ENCODE results near the gene CLEC16A. TPM values are rescaled to one million over a fixed set of nuclear protein-coding genes. Genes with fewer than 3 reads are reported as not detected.
A peak's percentile ranks its signal among the peaks of the same experiment; 100 is the strongest.

The CLEC16A gene
- total and polyA plus RNA-seq, 9 of the 15 experiments (the other 6 are each of a cell fraction or from before 2014, with no cell fraction given), result 1.00 to 22.3 (median 10.0) TPM

DNA sequence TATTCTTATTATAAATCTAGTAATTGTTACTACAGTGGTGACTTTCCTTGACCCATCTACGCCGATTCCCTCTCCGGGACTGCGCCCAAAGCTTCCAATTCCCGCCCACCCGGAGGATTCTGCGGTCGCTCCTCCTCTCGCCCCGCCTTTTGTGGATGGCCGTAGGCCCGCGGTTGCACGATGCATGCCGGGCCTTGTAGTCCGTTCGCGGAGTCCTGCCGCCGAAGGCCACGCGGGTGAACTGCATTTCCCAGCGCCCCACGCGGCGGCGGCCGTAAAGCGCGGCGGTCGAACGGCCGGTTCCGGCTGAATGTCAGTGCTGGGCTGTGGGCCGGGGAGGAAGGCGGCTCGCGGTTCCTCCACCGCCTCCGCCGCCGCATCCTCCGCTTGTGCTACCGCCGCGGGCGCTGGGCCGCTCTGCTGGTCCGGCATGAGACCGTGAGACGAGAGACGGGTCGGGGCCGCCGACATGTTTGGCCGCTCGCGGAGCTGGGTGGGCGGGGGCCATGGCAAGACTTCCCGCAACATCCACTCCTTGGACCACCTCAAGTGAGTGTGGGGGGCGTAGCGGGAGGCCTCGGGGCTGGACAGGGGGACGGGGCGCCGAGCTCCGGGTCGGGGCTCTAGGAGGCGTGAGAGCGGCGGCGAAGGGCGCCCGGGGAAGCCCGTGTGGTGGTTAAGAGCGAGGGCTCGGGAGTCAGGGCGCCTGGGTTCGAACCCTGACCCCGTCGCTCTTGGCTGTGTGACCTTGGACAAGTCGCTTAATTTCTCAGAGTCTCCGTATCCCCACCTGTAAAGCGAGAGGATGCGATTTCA, at the start of gene CLEC16A (continued):
- TF ChIP-seq, protein P1, sequence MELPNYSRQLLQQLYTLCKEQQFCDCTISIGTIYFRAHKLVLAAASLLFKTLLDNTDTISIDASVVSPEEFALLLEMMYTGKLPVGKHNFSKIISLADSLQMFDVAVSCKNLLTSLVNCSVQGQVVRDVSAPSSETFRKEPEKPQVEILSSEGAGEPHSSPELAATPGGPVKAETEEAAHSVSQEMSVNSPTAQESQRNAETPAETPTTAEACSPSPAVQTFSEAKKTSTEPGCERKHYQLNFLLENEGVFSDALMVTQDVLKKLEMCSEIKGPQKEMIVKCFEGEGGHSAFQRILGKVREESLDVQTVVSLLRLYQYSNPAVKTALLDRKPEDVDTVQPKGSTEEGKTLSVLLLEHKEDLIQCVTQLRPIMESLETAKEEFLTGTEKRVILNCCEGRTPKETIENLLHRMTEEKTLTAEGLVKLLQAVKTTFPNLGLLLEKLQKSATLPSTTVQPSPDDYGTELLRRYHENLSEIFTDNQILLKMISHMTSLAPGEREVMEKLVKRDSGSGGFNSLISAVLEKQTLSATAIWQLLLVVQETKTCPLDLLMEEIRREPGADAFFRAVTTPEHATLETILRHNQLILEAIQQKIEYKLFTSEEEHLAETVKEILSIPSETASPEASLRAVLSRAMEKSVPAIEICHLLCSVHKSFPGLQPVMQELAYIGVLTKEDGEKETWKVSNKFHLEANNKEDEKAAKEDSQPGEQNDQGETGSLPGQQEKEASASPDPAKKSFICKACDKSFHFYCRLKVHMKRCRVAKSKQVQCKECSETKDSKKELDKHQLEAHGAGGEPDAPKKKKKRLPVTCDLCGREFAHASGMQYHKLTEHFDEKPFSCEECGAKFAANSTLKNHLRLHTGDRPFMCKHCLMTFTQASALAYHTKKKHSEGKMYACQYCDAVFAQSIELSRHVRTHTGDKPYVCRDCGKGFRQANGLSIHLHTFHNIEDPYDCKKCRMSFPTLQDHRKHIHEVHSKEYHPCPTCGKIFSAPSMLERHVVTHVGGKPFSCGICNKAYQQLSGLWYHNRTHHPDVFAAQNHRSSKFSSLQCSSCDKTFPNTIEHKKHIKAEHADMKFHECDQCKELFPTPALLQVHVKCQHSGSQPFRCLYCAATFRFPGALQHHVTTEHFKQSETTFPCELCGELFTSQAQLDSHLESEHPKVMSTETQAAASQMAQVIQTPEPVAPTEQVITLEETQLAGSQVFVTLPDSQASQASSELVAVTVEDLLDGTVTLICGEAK (IDR thresholded peaks at IDR 0.05), result peak; percentile 88
- TF ChIP-seq, protein P1 (CRISPR knock-in tag; IDR thresholded peaks at IDR 0.05), result no peak
- TF ChIP-seq RUNX1 (IDR thresholded peaks at IDR 0.05; ENCODE audit: low read depth) (0 out of 2 replicates have a peak, but pooled peaks have one; percentile 44), ZBTB7A (IDR thresholded peaks at IDR 0.05; ENCODE audit: borderline replicate concordance, control insufficient read depth, low read depth, low read length) (peak; percentile 75; the same call in 1 of the 2 replicates), TEAD1 (CRISPR knock-in tag; IDR thresholded peaks at IDR 0.05) (peak; percentile 73 to 80; a peak in 3 of 4 replicates), TAF7 (tag; IDR thresholded peaks at IDR 0.05) (no peak)
- TF ChIP-seq, protein P2, sequence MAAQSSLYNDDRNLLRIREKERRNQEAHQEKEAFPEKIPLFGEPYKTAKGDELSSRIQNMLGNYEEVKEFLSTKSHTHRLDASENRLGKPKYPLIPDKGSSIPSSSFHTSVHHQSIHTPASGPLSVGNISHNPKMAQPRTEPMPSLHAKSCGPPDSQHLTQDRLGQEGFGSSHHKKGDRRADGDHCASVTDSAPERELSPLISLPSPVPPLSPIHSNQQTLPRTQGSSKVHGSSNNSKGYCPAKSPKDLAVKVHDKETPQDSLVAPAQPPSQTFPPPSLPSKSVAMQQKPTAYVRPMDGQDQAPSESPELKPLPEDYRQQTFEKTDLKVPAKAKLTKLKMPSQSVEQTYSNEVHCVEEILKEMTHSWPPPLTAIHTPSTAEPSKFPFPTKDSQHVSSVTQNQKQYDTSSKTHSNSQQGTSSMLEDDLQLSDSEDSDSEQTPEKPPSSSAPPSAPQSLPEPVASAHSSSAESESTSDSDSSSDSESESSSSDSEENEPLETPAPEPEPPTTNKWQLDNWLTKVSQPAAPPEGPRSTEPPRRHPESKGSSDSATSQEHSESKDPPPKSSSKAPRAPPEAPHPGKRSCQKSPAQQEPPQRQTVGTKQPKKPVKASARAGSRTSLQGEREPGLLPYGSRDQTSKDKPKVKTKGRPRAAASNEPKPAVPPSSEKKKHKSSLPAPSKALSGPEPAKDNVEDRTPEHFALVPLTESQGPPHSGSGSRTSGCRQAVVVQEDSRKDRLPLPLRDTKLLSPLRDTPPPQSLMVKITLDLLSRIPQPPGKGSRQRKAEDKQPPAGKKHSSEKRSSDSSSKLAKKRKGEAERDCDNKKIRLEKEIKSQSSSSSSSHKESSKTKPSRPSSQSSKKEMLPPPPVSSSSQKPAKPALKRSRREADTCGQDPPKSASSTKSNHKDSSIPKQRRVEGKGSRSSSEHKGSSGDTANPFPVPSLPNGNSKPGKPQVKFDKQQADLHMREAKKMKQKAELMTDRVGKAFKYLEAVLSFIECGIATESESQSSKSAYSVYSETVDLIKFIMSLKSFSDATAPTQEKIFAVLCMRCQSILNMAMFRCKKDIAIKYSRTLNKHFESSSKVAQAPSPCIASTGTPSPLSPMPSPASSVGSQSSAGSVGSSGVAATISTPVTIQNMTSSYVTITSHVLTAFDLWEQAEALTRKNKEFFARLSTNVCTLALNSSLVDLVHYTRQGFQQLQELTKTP (IDR thresholded peaks at IDR 0.05; ENCODE audit: low read depth in 1 of 2, partially characterized antibody in 2 of 2), result peak in 1 of 2 experiments; percentile 96
- TF ChIP-seq, protein P3, sequence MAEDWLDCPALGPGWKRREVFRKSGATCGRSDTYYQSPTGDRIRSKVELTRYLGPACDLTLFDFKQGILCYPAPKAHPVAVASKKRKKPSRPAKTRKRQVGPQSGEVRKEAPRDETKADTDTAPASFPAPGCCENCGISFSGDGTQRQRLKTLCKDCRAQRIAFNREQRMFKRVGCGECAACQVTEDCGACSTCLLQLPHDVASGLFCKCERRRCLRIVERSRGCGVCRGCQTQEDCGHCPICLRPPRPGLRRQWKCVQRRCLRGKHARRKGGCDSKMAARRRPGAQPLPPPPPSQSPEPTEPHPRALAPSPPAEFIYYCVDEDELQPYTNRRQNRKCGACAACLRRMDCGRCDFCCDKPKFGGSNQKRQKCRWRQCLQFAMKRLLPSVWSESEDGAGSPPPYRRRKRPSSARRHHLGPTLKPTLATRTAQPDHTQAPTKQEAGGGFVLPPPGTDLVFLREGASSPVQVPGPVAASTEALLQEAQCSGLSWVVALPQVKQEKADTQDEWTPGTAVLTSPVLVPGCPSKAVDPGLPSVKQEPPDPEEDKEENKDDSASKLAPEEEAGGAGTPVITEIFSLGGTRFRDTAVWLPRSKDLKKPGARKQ (CRISPR knock-in tag; IDR thresholded peaks at IDR 0.05), result no peak
- TF ChIP-seq, protein P4, sequence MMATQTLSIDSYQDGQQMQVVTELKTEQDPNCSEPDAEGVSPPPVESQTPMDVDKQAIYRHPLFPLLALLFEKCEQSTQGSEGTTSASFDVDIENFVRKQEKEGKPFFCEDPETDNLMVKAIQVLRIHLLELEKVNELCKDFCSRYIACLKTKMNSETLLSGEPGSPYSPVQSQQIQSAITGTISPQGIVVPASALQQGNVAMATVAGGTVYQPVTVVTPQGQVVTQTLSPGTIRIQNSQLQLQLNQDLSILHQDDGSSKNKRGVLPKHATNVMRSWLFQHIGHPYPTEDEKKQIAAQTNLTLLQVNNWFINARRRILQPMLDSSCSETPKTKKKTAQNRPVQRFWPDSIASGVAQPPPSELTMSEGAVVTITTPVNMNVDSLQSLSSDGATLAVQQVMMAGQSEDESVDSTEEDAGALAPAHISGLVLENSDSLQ (IDR thresholded peaks at IDR 0.05), result no peak

Data from K562 (cell line).